Erythroblast (primary cell): ENCODE measurements around the gene ATG16L1.

ENCODE experiments used
- GATA1 ChIP-seq: IDR thresholded peaks from 2 replicates; pipeline ENCODE4 v1.6.1; 2011; ENCODE audit warnings: low read depth, mild to moderate bottlenecking, control low read depth, low read length, moderate library complexity
- POLR2A ChIP-seq: IDR thresholded peaks from 2 replicates; pipeline ENCODE4 v1.6.1; 2011; ENCODE audit warnings: mild to moderate bottlenecking, low read length

DNA sequence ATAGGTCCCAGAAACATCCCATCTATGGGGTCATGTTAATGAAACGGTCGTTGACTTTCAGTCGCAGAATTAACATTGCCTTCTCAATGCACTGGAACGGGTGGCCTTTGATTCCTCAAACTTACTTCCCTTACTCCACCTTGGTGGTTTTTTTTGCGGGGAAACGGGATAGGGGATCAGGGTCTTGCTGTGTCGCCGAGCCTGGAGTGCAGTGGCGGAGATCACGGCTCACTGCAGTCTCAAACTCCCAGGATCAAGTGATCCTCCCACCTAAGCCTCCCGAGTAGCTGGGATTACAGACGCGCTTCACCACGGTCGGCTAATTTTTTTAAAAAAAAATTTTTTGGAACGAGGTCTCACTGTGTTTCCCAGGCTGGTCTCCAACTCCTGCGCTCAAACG is 754 bp downstream of the ATG16L1 start:
- TF ChIP-seq POLR2A (no peak), GATA1 (no peak)
